ENCODE data around the gene KLHL21. TPM values are rescaled to one million over a fixed set of nuclear protein-coding genes. Genes with fewer than 3 reads are reported as not detected.
A peak's percentile ranks its signal among the peaks of the same experiment; 100 is the strongest.
"Not testable (repeated sequence)": the region's sequence is repeated elsewhere in the genome, so short reads cannot be mapped to it uniquely, and the experiment has no call there.

KLHL21 gene, protein sequence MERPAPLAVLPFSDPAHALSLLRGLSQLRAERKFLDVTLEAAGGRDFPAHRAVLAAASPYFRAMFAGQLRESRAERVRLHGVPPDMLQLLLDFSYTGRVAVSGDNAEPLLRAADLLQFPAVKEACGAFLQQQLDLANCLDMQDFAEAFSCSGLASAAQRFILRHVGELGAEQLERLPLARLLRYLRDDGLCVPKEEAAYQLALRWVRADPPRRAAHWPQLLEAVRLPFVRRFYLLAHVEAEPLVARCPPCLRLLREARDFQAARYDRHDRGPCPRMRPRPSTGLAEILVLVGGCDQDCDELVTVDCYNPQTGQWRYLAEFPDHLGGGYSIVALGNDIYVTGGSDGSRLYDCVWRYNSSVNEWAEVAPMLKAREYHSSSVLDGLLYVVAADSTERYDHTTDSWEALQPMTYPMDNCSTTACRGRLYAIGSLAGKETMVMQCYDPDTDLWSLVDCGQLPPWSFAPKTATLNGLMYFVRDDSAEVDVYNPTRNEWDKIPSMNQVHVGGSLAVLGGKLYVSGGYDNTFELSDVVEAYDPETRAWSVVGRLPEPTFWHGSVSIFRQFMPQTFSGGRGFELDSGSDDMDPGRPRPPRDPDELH
- 27.8 and 32.0 TPM in 2 replicates for total RNA-seq (2014; rRNA removed; shearing (Covaris generic); ENCODE audit: low replicate concordance)

DNA sequence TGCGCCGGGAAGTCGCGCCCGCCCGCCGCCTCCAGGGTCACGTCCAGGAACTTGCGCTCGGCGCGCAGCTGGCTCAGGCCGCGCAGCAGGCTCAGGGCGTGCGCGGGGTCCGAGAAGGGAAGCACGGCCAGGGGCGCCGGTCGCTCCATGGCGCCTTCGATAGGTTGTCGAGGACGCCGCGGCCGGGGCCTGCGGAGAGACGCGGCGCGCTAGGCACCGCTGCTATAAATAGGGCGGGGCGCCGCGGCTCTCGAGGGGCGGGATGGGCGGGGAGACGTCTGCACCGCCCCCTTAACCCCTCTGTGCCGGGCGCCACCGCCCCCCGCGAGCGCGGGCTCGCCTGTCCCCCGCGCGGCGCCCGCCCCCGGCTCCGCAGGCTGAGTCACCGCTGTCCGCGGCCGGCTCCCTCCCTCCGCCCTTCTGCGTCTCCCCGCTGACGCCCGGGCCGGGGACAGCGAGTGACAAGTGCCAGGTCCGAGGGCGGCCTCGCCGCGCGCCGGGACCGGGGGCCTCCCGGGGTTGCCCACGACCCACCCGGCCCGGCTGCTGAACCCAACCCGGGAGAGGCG lies at the start of gene KLHL21:
TSS of gene KLHL21 (minus strand) at position 201 of the 569 bp plus-strand sequence. CDS start at position 149, 52 bp downstream.
- H3K36me3 ChIP-seq: peaks cover 19% of the 10 kb centered on the region
- no peaks in the 10 kb centered on the region for H3K27me3 ChIP-seq
- H3K9me3 ChIP-seq: no peaks in the 10 kb centered on the region
- peak within 1 kb of the TSS; percentile 76 for H3K4me3 ChIP-seq
- peak; percentile 87 for DNase-seq

DNA sequence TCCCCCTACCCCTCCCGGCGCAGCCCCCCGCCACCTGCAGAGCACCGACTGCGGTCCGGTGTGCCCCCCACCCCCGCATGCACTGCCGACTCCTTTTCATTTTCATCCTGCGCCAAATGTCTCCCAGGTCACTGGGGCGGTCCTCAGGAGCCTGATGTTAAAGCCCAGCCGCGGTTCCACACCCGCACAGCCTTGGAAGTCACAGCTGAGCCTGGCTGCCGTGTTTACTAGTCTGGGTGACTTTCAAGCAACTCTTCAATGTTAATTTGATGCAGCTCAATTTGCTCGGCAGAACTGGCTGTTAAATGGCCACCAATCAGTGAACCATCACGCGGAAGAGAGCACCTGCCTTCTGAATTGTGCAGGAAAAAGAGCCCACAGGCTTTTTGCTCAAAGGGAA lies 49.2 kb upstream of the KLHL21 start:
- H3K4me3 ChIP-seq: no peak overlapping the region
- no peak for DNase-seq
- no peaks in the 10 kb centered on the region for H3K9me3 ChIP-seq

DNA sequence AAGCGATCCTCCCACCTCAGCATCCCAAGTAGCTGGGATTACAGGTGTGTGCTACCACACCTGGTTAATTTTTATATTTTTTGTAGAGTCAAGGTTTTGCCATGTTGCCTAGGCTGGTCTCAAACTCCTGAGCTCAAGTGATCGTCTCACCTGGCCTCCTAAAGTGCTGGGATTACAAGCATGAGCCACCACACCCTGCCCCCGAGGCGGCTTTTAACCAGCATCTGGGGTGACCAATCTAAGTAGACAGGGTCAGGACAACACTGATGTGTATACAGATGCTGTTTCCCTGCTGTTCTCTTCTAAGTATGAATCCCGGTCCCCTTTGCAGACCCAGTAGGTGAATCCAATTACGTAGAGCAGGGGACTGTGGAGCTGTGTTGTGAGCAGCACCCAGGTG lies 45.9 kb upstream of the KLHL21 start:
- Histone ChIP-seq H3K9me3 (no peaks in the 10 kb centered on the region), H3K36me3 (peaks cover 65% of the 10 kb centered on the region), H3K27me3 (no peaks in the 10 kb centered on the region), H3K4me3 (no peak overlapping the region)
- no peak for DNase-seq

More for the DNA sequence above, 49.2 kb upstream of the KLHL21 start:
- Histone ChIP-seq H3K36me3 (peaks cover 60% of the 10 kb centered on the region), H3K27me3 (no peaks in the 10 kb centered on the region)

DNA sequence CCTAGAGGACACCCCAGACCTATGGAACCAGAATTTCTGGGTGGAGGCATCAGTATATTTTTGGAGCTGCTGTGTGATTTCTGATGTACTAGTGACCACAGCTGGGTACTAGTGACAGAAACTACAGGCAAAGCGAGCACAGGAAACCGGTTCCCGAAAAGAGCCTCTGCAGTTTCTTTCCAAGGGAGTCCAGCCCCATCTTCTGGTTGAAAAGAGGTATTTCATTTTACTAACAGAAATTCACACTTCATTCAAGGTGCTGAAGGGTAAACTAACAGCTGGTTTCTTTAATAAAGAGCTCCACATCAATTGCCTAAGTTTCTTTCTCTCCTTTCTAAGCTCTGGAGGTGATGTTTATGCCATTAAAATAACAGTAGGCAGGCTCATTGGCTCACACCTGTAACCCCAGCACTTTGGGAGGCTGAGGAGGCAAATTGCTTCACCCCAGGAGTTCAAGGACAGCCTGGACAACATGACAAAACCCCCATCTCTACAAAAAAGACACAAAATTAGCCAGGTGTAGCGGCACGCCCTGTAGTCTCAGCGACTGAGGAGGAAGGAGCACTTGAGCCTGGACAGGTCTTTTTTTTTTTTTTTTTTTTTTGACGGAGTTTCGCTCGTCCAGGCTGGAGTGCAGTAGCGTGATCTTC lies 44.0 kb upstream of the KLHL21 start:
- no peak for DNase-seq
- Histone ChIP-seq H3K9me3 (no peaks in the 10 kb centered on the region), H3K4me3 (no peak overlapping the region), H3K36me3 (peaks cover 61% of the 10 kb centered on the region), H3K27me3 (no peaks in the 10 kb centered on the region)

DNA sequence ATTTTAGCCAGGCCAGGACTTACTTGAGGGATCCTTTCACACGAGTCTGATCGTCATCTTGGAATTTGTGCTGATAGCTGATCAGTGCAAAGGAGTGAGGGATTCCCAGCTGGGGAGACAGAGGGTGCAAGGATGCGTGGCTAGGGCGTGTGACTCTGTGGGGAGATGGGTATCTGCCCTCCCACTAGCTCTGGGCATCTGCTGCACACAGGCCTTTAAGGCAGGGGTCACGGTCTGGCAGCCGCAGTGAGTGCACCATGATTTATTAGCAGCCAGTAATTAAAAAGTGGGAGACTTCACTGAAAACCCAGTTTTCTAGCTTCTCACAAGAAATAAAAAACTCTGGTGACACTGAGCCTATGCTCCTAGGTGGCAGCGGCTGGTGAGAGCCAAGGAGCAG lies 42.3 kb upstream of the KLHL21 start:
- H3K4me3 ChIP-seq: no peak overlapping the region
- peaks cover 60% of the 10 kb centered on the region for H3K36me3 ChIP-seq
- H3K27me3 ChIP-seq: no peaks in the 10 kb centered on the region
- H3K9me3 ChIP-seq: no peaks in the 10 kb centered on the region
- DNase-seq: no peak

DNA sequence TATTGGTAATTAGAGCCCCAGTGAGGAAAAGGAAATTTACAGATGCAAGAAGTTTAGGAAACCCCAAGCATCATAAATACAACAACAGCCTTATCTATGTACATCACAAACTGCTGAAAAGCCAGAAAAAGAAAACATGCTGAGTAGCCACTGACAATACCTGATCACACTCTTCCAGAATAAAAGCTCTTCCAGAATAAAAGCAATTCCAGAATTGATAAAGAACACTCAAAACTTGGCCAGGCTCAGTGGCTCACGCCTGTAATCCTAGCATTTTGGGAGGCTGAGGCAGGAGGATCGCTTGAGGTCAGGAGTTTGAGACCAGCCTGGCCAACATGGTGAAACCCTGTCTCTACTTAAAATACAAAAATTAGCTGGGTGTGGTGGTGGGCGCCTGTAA lies 38.2 kb upstream of the KLHL21 start:
- DNase-seq, H3K9me3 ChIP-seq, H3K27me3 ChIP-seq, H3K4me3 ChIP-seq: not testable (repeated sequence)
- H3K36me3 ChIP-seq: peaks cover 77% of the 10 kb centered on the region

DNA sequence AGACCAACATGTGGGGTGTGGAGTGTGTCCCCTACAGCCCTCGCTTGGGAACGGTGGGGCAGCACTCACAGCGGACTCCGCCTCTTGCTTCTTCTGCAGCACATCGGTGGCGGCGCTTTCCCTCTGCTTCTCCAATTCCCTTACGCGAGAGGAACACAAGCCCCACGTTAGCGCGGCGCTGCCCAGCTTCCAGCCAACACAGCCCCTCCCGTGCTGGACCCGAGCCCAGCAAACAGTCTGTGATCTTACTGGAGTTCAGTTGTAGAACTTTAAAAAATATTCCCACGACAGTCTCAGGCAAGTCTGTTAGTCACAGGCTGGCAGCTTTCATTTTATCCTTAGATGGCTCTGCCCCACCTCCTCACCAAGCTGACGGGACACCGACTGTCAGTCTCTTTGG lies 35.6 kb upstream of the KLHL21 start:
- no peaks in the 10 kb centered on the region for H3K9me3 ChIP-seq
- H3K36me3 ChIP-seq: peaks cover 73% of the 10 kb centered on the region
- no peaks in the 10 kb centered on the region for H3K27me3 ChIP-seq
- no peak overlapping the region for H3K4me3 ChIP-seq
- DNase-seq: no peak

DNA sequence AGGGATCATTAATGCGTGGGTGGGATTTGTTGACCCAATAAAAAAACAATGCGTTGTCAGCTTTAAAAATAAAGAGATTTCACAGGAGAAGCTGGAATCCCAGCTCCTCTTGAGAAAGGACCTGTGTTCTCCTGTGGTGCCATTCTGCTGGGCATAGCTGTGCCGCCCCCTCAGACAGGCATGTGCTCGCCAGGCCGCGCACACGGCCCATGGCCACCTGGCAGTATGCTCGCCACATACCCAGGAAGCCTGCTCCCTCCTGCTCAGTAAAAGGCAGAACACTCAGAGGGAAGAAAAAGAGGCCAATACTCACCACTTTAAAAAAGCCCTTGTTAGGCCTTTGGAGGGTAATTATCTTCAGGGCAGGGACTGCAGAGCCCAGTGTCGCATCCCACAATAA lies 35.1 kb upstream of the KLHL21 start:
- Histone ChIP-seq H3K27me3 (no peaks in the 10 kb centered on the region), H3K36me3 (peaks cover 74% of the 10 kb centered on the region)

DNA sequence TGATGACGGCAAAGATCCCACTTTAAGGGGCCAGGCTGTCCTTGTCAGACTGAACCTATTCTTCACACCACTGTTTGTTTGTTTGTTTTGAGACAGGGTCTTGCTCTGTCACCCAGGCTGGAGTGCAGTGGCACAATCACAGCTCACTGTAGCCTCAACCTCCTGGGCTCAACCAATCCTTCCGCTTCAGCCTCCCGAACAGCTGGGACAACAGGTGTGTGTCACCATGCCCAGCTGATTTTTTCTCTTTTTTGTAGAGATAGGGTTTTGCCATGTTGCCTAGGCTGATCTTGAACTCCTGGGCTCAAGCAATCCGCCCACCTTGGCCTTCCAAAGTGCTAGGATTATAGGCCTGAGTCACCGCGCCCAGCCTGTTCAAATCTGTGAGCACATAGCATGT lies 34.1 kb upstream of the KLHL21 start:
- H3K4me3 ChIP-seq, H3K27me3 ChIP-seq: not testable (repeated sequence)
- peaks cover 70% of the 10 kb centered on the region for H3K36me3 ChIP-seq

More for the DNA sequence above, 35.1 kb upstream of the KLHL21 start:
- no peak for DNase-seq
- H3K9me3 ChIP-seq: no peaks in the 10 kb centered on the region
- H3K4me3 ChIP-seq: no peak overlapping the region

DNA sequence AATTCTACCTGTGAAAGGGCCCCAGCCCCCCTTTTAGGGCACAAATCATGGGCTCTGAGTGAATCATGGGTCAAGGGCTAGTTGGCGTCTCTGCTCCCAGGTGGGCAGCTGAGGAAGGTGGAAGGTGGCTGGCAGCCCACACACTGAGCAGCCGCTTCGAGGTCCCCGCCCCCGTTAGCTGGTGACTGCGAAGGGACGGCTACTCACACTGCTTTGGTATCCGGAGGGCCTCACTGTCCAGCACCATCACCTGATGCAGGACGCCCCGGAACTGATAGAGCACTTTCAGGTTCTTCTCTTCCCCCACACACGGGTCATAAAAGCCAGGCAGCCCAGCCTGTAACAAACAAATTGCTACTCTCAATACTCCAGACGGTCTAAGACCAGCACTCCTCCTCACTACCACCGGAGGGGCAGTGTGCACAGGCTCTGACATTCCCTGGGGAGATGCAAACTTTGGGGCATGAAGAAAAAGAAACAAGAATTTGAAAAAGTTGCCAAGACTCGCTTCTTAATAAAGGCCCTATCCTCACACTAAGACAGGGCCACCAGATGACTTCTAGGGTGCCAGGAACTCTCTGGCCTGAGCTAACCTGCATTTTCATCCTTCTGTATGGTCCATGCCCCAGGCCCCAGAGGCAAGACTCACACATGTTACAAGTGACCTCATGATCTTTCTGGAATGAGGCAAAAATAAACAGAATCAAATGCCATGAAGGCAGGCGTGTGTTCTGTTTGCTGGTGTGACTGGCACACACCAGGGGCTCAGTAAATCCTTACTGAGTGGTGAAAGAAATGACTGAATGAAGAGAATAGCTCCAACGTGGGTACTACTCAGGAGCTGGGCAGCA lies 33.5 kb upstream of the KLHL21 start:
- no peak overlapping the region for H3K4me3 ChIP-seq
- H3K27me3 ChIP-seq: no peaks in the 10 kb centered on the region
- DNase-seq: no peak
- H3K36me3 ChIP-seq: peaks cover 66% of the 10 kb centered on the region
- H3K9me3 ChIP-seq: no peaks in the 10 kb centered on the region

More for the DNA sequence above, 34.1 kb upstream of the KLHL21 start:
- H3K9me3 ChIP-seq: not testable (repeated sequence)
- peak; percentile 21 for DNase-seq

DNA sequence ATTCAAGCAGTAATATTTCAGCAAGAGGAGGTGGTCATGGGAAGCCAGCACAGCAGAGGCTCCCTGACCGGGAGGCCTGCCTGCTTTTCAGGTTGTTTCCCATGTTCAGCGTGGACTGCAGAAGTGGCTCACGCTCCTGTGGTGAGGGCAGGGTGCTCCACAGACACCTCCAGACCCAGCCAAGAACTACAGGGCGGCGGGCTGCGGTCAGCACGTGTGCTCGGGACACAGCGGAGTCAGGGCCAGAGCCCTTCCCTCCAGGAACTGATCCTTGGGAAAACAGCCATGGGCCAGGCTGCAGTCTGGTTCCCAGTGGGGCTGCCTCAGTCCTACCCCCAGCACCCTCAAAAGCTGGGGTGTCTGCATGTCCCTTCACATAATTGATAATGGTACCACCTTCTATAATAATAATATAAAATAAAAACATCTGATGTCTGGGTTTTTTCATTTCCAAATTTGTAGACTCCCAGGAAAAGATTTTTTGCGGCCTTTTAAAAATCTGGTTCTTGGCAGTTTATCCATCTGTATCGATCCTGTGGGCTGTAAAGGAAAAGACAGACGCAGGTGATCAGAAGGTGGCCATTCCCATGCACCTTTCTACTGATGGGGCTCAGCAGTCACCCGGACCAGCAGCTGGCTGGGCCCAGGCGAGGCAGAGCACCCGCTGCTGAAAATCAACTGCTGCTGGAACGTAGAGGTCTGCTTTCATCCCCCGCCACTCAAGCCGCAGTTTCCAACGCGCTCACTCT lies 32.7 kb upstream of the KLHL21 start:
- no peaks in the 10 kb centered on the region for H3K27me3 ChIP-seq
- no peak for DNase-seq
- H3K36me3 ChIP-seq: peaks cover 60% of the 10 kb centered on the region
- no peaks in the 10 kb centered on the region for H3K9me3 ChIP-seq
- no peak overlapping the region for H3K4me3 ChIP-seq

DNA sequence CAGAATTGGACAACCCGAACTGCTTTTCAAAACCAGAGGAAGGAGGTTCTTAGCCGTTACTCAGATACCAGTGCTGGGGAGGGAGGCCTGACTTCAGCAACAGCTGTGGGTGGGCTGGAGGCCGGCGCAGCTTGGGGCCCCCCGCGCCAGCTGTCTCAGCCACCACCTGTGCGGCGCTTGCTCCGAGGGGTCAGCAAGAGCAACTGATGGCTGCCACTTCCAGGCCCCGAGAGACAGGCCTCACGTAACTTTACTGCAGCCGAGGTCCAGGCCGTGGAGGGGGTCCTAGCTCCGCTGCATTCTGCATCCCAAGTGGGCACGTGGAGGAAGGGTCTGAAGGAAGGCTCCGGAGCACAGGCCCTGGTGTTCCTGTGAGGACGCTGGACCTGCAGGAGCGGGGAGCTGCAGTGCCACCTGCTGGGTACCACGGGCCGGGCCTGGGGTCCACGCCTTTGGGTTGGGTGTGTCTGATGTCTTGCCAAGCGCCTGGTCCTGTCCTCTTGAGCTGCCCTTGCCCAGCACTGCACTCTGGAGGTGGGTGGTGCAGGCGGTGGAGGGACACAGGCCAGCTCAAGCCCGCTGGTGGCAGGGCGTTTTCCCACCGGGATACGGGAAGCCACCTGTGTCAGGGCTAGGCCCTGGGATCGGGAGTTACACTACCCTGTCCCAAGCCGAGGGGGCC lies 31.8 kb upstream of the KLHL21 start:
- no peaks in the 10 kb centered on the region for H3K9me3 ChIP-seq
- no peaks in the 10 kb centered on the region for H3K27me3 ChIP-seq
- peaks cover 60% of the 10 kb centered on the region for H3K36me3 ChIP-seq
- DNase-seq: peak; percentile 31
- no peak overlapping the region for H3K4me3 ChIP-seq

DNA sequence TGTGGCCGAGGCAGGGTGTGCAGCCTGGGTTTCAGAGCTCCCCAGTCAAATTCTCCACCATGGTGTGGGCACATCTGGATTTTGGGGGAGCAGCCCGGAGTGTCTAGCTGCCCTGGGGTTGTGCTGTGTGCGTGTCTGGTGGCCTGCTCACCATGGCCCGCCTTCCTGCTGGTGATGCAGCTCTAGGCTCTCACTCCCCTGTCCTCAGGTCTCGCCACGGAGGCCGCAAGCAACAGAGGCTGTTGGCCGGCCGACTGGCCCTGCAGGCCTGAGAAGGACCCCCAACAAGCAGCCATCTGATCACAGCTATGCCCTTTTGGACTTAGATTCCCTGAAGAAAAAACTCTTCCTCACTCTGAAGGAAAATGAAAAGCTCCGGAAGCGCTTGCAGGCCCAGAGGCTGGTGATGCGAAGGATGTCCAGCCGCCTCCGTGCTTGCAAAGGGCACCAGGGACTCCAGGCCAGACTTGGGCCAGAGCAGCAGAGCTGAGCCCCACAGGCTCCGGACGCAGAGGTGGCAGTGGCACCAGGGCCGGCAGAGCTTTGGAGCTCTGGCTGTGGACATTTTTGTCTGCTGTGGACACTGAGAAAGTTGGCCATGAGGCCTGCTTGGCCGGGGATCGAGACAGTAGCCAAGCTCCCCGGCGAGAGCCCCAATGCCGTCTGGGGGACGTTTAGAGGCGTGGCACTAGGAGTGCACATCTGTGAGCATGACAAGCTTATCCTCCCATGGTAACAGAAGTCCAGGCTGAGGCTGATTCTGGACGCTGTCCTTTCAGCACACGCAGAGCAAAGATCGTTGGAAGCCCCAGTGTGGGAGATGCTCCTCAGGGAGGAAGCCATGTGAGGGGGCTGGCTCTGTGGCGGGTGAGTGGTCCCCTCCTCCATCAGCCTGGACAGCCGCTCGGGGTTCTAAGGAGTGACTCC lies 30.2 kb upstream of the KLHL21 start:
- no peaks in the 10 kb centered on the region for H3K27me3 ChIP-seq
- H3K9me3 ChIP-seq: no peaks in the 10 kb centered on the region
- DNase-seq: no peak
- no peak overlapping the region for H3K4me3 ChIP-seq
- peaks cover 50% of the 10 kb centered on the region for H3K36me3 ChIP-seq

DNA sequence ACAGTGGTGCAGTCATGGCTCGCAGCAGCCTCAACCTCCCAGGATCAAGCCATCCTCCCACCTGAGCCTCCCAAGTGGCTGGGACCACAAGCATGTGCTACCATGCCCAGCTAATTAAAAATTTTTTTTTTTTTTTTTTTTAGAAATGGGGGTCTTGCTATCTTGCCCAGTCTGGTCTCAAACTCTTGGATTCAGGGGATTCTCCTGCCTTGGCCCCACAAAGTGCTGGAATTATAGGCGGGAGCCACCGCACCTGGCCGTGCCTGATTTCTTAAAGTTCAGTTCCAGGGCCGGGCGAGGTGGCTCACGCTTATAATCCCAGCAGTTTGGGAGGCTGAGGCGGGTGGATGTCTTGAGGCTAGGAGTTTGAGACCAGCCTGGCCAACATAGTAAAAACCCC lies 28.4 kb upstream of the KLHL21 start:
- Histone ChIP-seq H3K4me3 (no peak overlapping the region), H3K9me3 (no peaks in the 10 kb centered on the region), H3K36me3 (peaks cover 47% of the 10 kb centered on the region), H3K27me3 (no peaks in the 10 kb centered on the region)
- no peak for DNase-seq
